Measurements from ENCODE around the gene OR5V1.

Gene OR5V1

GRCh38 chr6:29368765-29369164 is at the start of gene OR5V1:
Gene OR5V1 (minus strand): TSS chr6:29368865. CDS start chr6:29356195, 12,670 bp downstream.
- H3K4me3 ChIP-seq (ENCODE audit: low read depth, low read length): no peak within 1 kb of the TSS
- ChIA-PET POLR2A (no interaction called here), CTCF (no interaction called here)
- no peak for DNase-seq (ENCODE audit: low read depth, low spot score)
- TF ChIP-seq, protein P1, sequence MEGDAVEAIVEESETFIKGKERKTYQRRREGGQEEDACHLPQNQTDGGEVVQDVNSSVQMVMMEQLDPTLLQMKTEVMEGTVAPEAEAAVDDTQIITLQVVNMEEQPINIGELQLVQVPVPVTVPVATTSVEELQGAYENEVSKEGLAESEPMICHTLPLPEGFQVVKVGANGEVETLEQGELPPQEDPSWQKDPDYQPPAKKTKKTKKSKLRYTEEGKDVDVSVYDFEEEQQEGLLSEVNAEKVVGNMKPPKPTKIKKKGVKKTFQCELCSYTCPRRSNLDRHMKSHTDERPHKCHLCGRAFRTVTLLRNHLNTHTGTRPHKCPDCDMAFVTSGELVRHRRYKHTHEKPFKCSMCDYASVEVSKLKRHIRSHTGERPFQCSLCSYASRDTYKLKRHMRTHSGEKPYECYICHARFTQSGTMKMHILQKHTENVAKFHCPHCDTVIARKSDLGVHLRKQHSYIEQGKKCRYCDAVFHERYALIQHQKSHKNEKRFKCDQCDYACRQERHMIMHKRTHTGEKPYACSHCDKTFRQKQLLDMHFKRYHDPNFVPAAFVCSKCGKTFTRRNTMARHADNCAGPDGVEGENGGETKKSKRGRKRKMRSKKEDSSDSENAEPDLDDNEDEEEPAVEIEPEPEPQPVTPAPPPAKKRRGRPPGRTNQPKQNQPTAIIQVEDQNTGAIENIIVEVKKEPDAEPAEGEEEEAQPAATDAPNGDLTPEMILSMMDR (IDR thresholded peaks at IDR 0.05; ENCODE audit: insufficient read depth, low read length, missing control alignments): no peak

DNA sequence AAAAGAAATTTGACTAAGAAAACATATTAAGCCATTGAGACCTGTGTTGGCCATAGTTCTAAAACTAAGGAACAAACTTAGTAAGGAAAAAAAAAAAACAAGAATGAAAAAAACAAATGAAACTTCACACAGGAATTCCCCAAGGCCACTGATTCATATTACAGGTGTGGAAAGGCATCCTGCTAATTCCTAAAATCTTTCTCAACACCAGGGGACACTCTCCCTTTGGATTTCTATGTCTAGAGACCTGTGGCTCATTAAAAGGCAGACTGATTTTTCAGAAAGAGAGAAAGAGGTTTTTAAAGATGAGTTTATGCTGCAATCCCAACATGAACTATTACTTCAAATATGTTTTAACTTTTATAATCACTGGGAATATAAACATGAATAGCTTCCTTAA is 45.9 kb upstream of the OR5V1 start, which contains the start of gene OR12D1:
TSS of gene OR12D1 (plus strand) at position 341 of the 400 bp plus-strand sequence.
- TF ChIP-seq, protein P1 (IDR thresholded peaks at IDR 0.05; ENCODE audit: insufficient read depth, low read length, missing control alignments): no peak
- POLR2A ChIA-PET: no interaction called here
- no peak for DNase-seq (ENCODE audit: low read depth, low spot score)
- no peak within 1 kb of the TSS for H3K4me3 ChIP-seq (ENCODE audit: low read depth, low read length)
- CTCF ChIA-PET: no interaction called here

- H3K4me3 ChIP-seq (ENCODE audit: low read depth, low read length): no peak overlapping the region
- TF ChIP-seq, protein P1 (IDR thresholded peaks at IDR 0.05; ENCODE audit: insufficient read depth, low read length, missing control alignments): no peak
- CTCF ChIA-PET: no interaction called here
- DNase-seq (ENCODE audit: low read depth, low spot score): no peak
- POLR2A ChIA-PET: no interaction called here
These were observed 35.1 kb upstream of the OR5V1 start for GRCh38 chr6:29403801-29404200.

- ChIA-PET POLR2A (no interaction called here), CTCF (no interaction called here)
- TF ChIP-seq, protein P1 (IDR thresholded peaks at IDR 0.05; ENCODE audit: insufficient read depth, low read length, missing control alignments): no peak
- H3K4me3 ChIP-seq (ENCODE audit: low read depth, low read length): no peak overlapping the region
- DNase-seq (ENCODE audit: low read depth, low spot score): no peak
These were observed 30.9 kb upstream of the OR5V1 start for GRCh38 chr6:29399525-29399924.

- TF ChIP-seq, protein P1 (IDR thresholded peaks at IDR 0.05; ENCODE audit: insufficient read depth, low read length, missing control alignments): no peak
- DNase-seq (ENCODE audit: low read depth, low spot score): no peak
These were observed 26.7 kb upstream of the OR5V1 start, which contains the start of gene OR12D2 for GRCh38 chr6:29395331-29395730. Gene OR12D2 (plus strand): TSS chr6:29395631. CDS start chr6:29396700, 1,069 bp downstream.

GRCh38 chr6:29388533-29388932 is 19.9 kb upstream of the OR5V1 start:
- no peak overlapping the region for H3K4me3 ChIP-seq (ENCODE audit: low read depth, low read length)
- POLR2A ChIA-PET: no interaction called here
- CTCF ChIA-PET: no interaction called here
- DNase-seq (ENCODE audit: low read depth, low spot score): no peak
- TF ChIP-seq, protein P1 (IDR thresholded peaks at IDR 0.05; ENCODE audit: insufficient read depth, low read length, missing control alignments): no peak

More at GRCh38 chr6:29395331-29395730, 26.7 kb upstream of the OR5V1 start, which contains the start of gene OR12D2:
- POLR2A ChIA-PET: no interaction called here
- CTCF ChIA-PET: no interaction called here
- H3K4me3 ChIP-seq (ENCODE audit: low read depth, low read length): no peak within 1 kb of the TSS
